Posterior vena cava (tissue), 2 donors: Measurements from ENCODE around the gene MACROD2. TPM values are rescaled to one million over a fixed set of nuclear protein-coding genes. Genes with fewer than 3 reads are reported as not detected.

Experiments used
- DNase-seq: peaks from one replicate; pipeline ENCODE4 v3.0.0-alpha.2; 2020; ENCODE audit warnings: low spot score
- intact Hi-C, 2 donors: fragments of 100-400 bp; cut with DNase I; formaldehyde crosslinking; loops; one replicate each; pipeline versions ENCODE4 v1.14.1 to v1.14.2; 2022 to 2023
- total RNA-seq, 2 donors: library from RNA; stranded (reverse); fragmentation: NEBNext Ultra II Directional; extraction: Animal tissue kit (Norgen Biotek cat#: 25700); gene quantifications; one replicate each; pipeline ENCODE4 v1.2.1, GENCODE V29; 2021
- donor health status: DM: yes; HTN: yes; CAD: no.
- donor health status: DM: yes; HTN: yes; CAD: no.

The MACROD2 gene
- total RNA-seq, 2 donors from 2014 or later, result 15.5 to 25.5 TPM

GRCh38 chr20:14701326-14701725, 706.0 kb downstream of the MACROD2 start:
- intact Hi-C loops, result no loop called here
- no peak for DNase-seq

DNA sequence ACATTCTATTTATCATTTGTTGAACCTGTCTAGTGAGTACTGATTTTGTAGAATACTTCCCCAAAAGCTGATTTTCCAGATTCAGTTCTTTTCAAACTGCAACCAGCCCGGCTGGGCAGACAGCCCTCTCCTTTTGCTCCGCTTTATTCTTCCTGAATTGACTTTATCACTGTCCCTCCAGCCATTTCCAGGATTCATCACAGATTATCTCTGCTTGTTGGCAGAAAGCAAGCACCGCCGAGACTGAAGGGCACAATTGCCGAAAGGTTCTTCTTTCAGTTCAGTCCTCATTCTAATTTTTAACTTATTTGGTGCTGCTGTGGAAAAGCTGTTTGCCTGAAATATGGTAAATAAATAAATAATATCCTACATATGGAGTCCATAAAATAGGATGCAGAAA, 711.2 kb downstream of the MACROD2 start:
- intact Hi-C loops, result no loop called here

GRCh38 chr20:14707026-14707680, 711.8 kb downstream of the MACROD2 start:
- intact Hi-C loops, result no loop called here
- no peak for DNase-seq

More for the DNA sequence above, 711.2 kb downstream of the MACROD2 start:
- DNase-seq, result no peak

GRCh38 chr20:14707865-14708596, 712.7 kb downstream of the MACROD2 start:
- no peak for DNase-seq
- intact Hi-C loops, result no loop called here

GRCh38 chr20:14709439-14709838, 714.1 kb downstream of the MACROD2 start:
- intact Hi-C loops, result no loop called here
- no peak for DNase-seq

- intact Hi-C loops, result no loop called here
- no peak for DNase-seq
Observed at GRCh38 chr20:14710951-14711350, 715.6 kb downstream of the MACROD2 start.

- intact Hi-C loops, result no loop called here
- DNase-seq, result no peak
Observed at GRCh38 chr20:14711652-14712051, 716.3 kb downstream of the MACROD2 start.

GRCh38 chr20:14712302-14712739, 717.0 kb downstream of the MACROD2 start:
- intact Hi-C loops, result no loop called here

DNA sequence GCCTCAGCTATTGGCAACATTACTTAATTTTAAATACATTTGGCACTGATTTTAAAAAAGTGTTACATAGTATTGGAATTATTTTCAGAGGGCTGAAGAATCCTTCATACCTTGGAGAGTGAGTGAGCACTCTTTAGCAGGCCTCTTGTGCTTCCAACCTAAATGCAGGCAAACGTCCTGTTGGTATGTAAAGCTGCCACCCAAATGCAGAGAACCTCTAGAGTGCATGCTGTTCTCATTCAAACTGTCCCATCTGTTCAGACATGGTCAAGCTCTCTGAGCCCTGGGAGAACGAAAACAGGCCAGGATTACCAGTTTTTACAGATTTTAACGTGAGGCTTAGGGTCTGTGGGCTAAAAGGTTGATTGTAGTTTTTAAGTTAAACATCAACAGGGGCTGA, 720.1 kb downstream of the MACROD2 start:
- DNase-seq, result no peak
- intact Hi-C loops, result no loop called here

More at GRCh38 chr20:14712302-14712739, 717.0 kb downstream of the MACROD2 start:
- DNase-seq, result no peak

- intact Hi-C loops, result no loop called here
- DNase-seq, result no peak
Observed at GRCh38 chr20:14716351-14716801, 721.1 kb downstream of the MACROD2 start.

DNA sequence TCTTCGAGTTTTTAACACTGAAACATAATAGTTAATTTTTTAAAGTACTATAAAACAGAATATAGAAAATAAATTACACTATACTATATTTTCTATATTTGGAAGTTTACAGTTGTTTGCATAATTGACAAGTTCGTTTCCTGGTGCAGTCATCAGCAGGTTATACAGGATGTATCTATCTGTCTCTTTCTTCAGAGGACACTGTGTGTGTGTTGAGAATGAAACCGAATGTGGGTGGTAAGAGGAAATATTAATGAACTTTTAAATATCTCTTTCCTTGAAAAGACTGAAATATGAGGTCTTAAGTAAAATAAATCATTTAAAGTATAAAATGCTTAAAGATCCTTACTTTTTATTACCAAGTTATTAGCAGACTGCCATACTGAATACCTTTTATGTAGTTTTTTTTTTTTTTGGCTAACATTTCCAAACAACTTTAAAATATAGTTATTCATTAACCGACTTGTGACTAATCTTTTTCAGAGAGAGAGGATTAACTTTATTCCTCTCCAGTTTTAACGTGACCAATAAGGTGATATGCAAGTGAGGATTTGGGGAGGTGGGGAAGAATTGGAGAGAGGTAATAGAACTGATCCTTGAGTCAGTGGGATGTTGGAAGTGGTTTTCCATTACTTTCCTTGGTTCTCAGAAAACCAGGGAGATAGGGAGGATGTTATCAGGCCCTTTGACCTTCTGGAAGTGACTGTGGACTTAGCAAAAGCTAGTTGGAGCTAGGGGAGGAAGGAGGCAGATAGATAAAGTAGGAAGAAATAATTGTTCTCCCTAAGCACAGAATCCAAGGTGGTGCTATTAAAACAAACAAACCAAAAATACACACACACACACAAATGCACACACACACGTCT, 722.1 kb downstream of the MACROD2 start:
- intact Hi-C loops, result no loop called here

DNA sequence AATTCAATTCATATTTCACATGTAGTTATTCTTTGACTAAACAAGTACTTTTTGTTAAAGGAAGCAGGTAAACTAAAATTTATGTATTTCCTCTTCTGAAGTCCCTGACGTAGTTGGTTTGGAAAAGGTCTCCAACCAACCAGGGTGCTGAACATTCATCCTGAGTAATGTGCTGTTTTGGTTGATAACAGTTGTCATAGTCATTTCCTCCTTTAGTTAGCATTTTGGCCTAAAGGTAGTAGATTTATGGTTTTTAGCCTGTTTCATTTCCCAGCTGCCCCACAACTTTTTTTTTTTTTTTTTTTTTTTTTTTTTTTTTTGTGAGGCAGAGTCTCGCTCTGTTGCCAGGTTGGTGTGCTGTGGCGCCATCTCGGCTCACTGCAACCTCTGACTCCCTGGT, 724.9 kb downstream of the MACROD2 start:
- intact Hi-C loops, result no loop called here
- no peak for DNase-seq

More for the DNA sequence above, 722.1 kb downstream of the MACROD2 start:
- DNase-seq, result no peak

DNA sequence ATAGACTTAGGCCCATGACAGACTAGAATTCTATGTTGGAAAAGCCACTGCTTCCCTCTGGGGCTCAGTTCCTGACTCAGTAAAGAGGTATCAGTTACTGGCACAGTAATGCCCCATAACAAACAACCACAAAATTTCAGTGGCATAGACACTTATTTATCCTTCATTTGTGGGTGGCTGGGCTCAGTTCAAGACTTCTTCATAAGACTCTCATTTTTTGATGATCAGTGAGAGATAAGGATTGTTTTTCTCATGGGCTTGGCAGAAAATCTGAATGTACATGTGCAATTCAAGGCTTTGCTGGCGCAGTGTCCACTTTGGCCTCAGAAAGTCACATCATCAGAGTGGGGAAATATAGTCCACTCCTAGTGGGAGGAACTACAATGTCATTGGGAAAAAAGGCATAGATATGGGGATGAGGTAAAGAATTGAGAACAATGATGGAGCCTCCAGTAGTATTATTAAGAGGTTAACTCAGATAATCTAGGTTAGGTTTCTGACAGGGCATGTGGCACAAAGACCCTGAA, 726.7 kb downstream of the MACROD2 start:
- no peak for DNase-seq
- intact Hi-C loops, result no loop called here

- DNase-seq, result no peak
- intact Hi-C loops, result no loop called here
Observed at GRCh38 chr20:14723614-14724013, 728.3 kb downstream of the MACROD2 start.

GRCh38 chr20:14724036-14724435, 728.7 kb downstream of the MACROD2 start:
- intact Hi-C loops, result no loop called here
- no peak for DNase-seq

GRCh38 chr20:14724468-14724867, 729.2 kb downstream of the MACROD2 start:
- DNase-seq, result no peak
- intact Hi-C loops, result no loop called here

DNA sequence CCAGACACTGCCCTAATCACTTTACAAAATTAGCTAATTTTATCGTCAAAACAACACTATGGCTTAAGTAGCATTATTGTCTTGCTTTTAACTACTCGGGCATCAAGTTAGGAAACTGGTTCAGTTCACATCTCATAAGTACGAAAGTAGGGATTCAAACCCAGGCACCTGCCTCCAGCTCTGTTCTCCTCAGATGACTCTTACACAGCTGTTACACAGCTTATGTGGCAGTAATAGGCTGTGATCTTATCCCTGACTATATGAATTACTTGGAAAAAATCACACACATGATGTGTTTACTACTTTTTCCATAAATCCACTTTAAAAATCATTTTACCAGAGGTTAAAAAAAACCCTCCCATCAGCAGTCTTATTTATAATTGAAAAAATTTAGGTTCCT, 731.3 kb downstream of the MACROD2 start:
- no peak for DNase-seq
- intact Hi-C loops, result no loop called here

DNA sequence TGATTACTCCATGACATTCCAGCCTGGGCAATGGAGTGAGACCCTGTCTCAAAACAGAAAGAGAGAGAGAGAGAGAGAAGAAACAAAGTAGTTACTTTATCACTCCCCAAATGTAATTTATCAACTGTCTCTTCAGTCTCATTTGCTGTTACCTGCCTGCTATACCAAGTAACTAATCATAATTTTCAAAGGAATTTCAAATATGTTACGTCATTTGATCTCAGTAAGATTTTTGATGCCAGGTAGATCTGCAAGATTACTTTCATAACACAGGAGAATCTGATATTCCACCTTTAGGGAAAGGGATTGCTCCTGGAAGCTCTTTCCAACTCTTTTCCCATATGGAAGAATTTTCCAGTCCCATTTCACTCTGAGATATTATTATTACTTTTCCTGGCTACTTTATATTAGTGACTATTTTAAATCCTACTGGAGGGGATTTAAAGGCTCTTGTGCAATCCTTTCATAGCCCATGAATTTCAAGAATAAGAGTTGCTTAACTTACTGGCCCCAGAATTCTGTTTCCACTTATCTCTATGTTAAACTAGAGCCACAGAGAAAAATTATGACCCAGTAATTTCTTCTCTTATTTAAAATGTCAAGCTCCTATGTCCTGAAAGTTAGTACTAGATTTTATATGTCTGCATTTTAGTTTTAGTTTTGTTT, 732.3 kb downstream of the MACROD2 start:
- no peak for DNase-seq
- intact Hi-C loops, result no loop called here

DNA sequence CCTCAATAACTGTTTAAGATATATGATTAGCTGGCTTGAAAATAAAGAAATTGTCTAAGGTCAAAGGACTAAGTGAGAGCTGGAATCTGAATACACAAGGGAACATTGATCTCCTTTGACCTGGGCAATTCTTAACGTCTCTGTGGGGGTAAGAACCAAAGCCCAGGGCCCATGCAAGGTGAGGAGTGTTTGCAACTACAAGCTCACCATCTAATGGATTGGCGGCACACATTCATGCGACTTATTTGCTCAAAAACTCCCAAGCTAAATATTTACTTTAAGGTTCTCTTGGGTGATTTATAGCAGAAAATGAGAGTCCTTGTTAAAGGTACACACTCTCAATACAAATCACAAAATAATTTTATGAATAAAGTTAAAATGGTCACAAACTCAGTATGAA, 734.1 kb downstream of the MACROD2 start:
- intact Hi-C loops, result no loop called here
- no peak for DNase-seq
